NB4 (cell line): ENCODE results near the gene CDR2.

Experiments used
- DNase-seq: peaks from one replicate; pipeline ENCODE4 v3.0.0; 2010; ENCODE audit warnings: low read depth
- H3K4me3 ChIP-seq: one replicate; pipeline ENCODE4 v1.5.1; 2011; ENCODE audit warnings: mild to moderate bottlenecking, low read depth, low read length, moderate library complexity
- CTCF ChIP-seq: IDR thresholded peaks from one replicate; pipeline ENCODE4 v1.5.1; 2012; ENCODE audit warnings: low read depth, low read length
- MYC ChIP-seq: IDR thresholded peaks from 2 replicates; pipeline ENCODE4 v1.6.1; 2011; ENCODE audit warnings: low read depth, low read length
- POLR2A ChIP-seq: IDR thresholded peaks from 2 replicates; pipeline ENCODE4 v1.6.1; 2011; ENCODE audit warnings: mild to moderate bottlenecking; ENCODE audit not compliant: insufficient read length; ENCODE audit errors: extremely low read depth
- TF ChIP-seq, protein P1 (sequence below): IDR thresholded peaks from 2 replicates; pipeline ENCODE4 v1.6.1; 2011; ENCODE audit warnings: low read depth, low read length

CDR2 gene

GRCh38 chr16:22299036-22299435, 75.4 kb downstream of the CDR2 start:
- peak overlapping the region; percentile 3 for H3K4me3 ChIP-seq
- TF ChIP-seq CTCF, result no peak
- TF ChIP-seq, protein P1, sequence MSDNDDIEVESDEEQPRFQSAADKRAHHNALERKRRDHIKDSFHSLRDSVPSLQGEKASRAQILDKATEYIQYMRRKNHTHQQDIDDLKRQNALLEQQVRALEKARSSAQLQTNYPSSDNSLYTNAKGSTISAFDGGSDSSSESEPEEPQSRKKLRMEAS, result no peak
- no peak for TF ChIP-seq POLR2A
- TF ChIP-seq MYC, result no peak
- no peak for DNase-seq

DNA sequence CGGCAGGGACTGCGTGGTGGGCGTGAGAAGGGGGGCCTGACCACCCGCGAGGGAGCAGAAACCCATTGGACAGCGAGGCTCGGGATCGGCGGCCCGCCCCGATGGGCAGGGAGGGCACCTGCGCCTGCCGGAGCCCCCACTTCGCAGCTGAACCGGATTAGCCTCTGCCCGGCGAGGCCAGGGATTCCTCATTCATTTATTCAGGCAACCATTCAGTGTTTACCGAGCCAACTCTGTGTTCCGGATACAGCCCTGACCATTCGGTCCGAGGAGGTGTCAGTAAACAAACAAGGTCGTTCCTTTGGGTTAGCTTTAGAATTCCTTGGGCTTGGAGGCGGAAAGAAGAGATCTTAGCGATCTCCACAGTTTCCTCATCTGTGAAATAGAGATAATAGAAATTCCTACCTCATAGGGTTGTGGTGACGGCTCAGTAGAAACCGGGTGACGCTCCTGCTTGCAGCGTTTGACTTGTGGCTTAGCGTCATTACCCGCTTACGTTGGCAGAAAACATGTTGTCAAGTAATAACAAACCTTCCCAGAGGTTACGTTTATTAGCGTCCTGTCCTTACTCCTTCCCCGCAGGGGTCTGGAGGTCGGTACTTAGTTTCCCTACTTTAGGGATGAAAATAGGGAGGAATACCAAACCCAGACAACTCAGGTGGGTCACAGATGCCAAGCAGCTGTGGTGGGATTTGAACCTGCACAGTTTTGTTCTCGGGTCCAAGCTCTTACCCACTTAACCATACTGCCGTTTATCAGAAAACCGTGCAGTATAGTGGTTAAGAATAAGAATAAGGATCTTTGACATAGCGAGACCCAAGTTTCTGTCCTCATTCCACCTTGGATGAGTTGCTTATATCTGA, 76.3 kb downstream of the CDR2 start:
- peak overlapping the region; percentile 99 for H3K4me3 ChIP-seq
- DNase-seq, result peak; percentile 92
- TF ChIP-seq, protein P1, result peak; percentile 59
- peak; percentile 79 for TF ChIP-seq MYC
- TF ChIP-seq POLR2A, result peak; percentile 46
- TF ChIP-seq CTCF, result no peak

DNA sequence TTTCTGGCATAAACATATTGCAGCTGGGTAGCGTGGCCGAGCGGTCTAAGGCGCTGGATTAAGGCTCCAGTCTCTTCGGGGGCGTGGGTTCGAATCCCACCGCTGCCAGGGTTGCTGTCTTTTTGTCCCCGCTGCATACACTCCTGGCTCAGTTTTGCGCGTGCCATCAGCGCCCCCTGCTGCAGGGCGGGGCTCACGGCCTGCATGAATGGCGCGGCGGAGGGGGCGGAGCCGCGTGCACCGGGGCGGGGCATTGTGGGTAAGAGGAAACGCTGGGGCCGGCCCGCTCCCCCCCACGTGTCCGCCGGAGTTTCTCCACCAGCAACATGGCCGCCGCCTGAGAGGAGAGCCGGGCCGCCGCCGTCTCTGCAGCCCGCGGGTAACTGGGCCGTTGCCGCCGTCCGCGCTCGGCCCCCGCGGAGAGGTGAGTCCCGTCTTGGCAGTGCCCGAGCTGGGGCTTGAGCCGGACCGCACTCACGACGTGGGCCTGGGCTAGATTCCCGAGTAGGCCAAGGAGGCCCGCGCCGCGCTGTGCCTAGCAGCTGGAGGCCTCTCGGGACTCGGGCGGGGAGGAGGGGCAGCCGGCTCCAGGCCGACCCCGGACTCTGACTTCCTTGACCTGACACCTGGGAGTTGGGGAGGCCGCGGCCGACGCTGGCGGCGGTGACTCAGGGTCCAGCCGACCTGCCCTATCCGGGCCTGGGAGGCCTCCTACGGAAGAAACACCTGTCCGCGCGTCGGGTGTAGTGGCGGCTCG, 77.1 kb downstream of the CDR2 start, which contains the start of gene POLR3E:
Gene POLR3E, plus strand, starts transcription at position 296 of the 757 bp plus-strand sequence. CDS start 5,560 bp downstream, outside the sequence.
- peak; percentile 97 for DNase-seq
- H3K4me3 ChIP-seq, result peak within 1 kb of the TSS; percentile 99
- TF ChIP-seq CTCF (peak; percentile 78), MYC (peak; percentile 94), POLR2A (peak; percentile 68)
- TF ChIP-seq, protein P1, result peak; percentile 95

DNA sequence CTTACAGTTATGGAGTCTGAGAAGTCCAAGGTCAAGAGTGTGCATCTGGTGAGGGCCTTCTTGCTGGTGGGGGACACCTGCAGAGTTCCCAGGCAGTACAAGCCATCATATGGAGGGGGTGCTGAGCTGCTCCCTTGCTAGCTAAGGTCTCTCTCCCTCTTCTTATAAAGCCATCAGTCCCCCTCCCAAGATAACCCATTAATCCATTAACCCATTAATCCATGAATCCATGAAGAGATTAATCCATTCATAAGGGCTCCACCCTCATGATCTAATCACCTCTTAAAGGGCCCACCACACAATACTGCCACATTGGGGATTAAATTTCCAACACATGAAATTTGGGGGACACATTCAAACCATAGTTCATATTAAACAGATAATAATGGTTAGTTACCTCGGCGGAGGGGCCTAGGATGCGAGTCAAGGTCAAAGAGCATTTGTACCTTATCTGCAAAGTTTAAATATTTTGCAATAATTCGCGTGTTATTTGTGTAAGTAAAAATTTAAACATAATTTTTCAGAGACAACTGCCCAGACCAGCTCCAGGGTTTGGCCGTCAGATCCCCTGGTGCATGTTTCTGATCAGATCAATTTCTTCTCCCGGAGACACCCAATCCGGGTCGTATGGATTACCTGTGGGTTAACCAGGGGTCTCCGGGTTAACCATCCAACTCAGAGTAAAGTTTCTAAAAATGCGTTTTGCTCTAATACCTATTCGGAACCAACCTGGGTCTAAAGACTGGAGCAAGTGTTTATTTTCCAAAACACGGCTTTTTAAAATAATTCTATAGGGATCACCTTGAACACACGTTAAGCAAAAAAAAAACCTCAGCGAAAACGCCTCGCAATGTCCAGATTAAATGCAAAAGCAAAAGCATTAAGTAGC, 78.0 kb downstream of the CDR2 start:
- TF ChIP-seq MYC (no peak), POLR2A (no peak), CTCF (no peak)
- TF ChIP-seq, protein P1, result no peak
- peak; percentile 23 for DNase-seq
- H3K4me3 ChIP-seq, result peak overlapping the region; percentile 95
